PFSK-1 (cell line): ENCODE results near the gene C1QTNF1.

Experiments
- FOXP2 ChIP-seq: optimal IDR thresholded peaks from 2 replicates; pipeline ENCODE3; 2011; ENCODE audit warnings: borderline replicate concordance, control low read depth, inconsistent platforms; ENCODE audit not compliant: insufficient read depth; ENCODE audit errors: extremely low read length, extremely low read depth
- POLR2AphosphoS5 ChIP-seq: IDR thresholded peaks from 2 replicates; pipeline ENCODE4 v1.6.1; 2012; ENCODE audit warnings: low read depth, mild to moderate bottlenecking, control low read depth, low read length, moderate library complexity
- REST ChIP-seq, 2 experiments: IDR thresholded peaks; 2 replicates each; pipeline versions ENCODE4 v1.6.1 to v1.8.0; 2011 to 2012; ENCODE audit warnings: low read depth in 2 of 2, low read length in 2 of 2, control low read depth in 1 of 2, inconsistent platforms in 1 of 2, mild to moderate bottlenecking in 1 of 2, moderate library complexity in 1 of 2; ENCODE audit not compliant: insufficient read depth in 1 of 2
- SIN3A ChIP-seq: IDR thresholded peaks from 2 replicates; pipeline ENCODE4 v1.6.1; 2012; ENCODE audit warnings: mild to moderate bottlenecking, low read length, moderate library complexity, borderline replicate concordance; ENCODE audit not compliant: insufficient read depth
- TAF1 ChIP-seq: IDR thresholded peaks from 2 replicates; pipeline ENCODE4 v1.6.1; 2012; ENCODE audit warnings: low read length, control low read depth, borderline replicate concordance; ENCODE audit not compliant: insufficient read depth

Gene C1QTNF1

GRCh38 chr17:79089720-79090442, 65.9 kb downstream of the C1QTNF1 start:
- TF ChIP-seq REST (IDR thresholded peaks at IDR 0.05; ENCODE audit: insufficient read depth in 1 of 2, low read depth in 2 of 2, low read length in 2 of 2) (no peak), SIN3A (no peak), POLR2AphosphoS5 (no peak), TAF1 (no peak), FOXP2 (no peak)

GRCh38 chr17:79090443-79091225, 66.7 kb downstream of the C1QTNF1 start:
- TF ChIP-seq POLR2AphosphoS5, result no peak
- no peak for TF ChIP-seq SIN3A
- TF ChIP-seq TAF1, result no peak
- TF ChIP-seq FOXP2, result no peak
- no peak for TF ChIP-seq REST (IDR thresholded peaks at IDR 0.05; ENCODE audit: insufficient read depth in 1 of 2, low read depth in 2 of 2, low read length in 2 of 2)

- TF ChIP-seq TAF1, result no peak
- no peak for TF ChIP-seq REST (IDR thresholded peaks at IDR 0.05; ENCODE audit: insufficient read depth in 1 of 2, low read depth in 2 of 2, low read length in 2 of 2)
- TF ChIP-seq SIN3A, result no peak
- no peak for TF ChIP-seq POLR2AphosphoS5
- TF ChIP-seq FOXP2, result no peak
These were observed 67.3 kb downstream of the C1QTNF1 start for GRCh38 chr17:79091226-79091670.

GRCh38 chr17:79092567-79092966, 68.6 kb downstream of the C1QTNF1 start:
- TF ChIP-seq REST (IDR thresholded peaks at IDR 0.05; ENCODE audit: insufficient read depth in 1 of 2, low read depth in 2 of 2, low read length in 2 of 2), result no peak
- no peak for TF ChIP-seq POLR2AphosphoS5
- no peak for TF ChIP-seq TAF1
- no peak for TF ChIP-seq SIN3A
- TF ChIP-seq FOXP2, result no peak
